ENCODE measurements around the gene NDST4. TPM values are rescaled to one million over a fixed set of nuclear protein-coding genes. Genes with fewer than 3 reads are reported as not detected.

NDST4 gene
- total RNA-seq, 1 donor from 2014 or later = not detected

DNA sequence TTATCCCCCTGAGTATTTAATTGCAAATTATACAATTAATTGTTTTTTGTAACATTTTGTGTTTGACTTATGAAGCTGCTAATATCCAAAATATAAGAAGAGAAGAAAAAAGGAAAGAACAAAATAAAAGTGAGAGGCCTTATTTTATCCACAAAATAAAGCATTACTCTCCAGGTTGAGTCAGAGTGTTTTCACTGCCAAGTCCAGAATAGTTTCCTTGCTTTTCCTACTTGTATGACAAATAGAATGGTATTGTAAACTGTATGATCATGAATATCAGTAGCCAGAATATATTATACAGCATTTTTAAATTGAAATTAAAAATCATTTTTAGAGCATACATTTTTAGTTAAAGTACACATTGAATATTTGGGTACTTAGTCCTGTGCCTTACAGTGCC is 237.8 kb downstream of the NDST4 start:
- TF ChIP-seq, protein P1, sequence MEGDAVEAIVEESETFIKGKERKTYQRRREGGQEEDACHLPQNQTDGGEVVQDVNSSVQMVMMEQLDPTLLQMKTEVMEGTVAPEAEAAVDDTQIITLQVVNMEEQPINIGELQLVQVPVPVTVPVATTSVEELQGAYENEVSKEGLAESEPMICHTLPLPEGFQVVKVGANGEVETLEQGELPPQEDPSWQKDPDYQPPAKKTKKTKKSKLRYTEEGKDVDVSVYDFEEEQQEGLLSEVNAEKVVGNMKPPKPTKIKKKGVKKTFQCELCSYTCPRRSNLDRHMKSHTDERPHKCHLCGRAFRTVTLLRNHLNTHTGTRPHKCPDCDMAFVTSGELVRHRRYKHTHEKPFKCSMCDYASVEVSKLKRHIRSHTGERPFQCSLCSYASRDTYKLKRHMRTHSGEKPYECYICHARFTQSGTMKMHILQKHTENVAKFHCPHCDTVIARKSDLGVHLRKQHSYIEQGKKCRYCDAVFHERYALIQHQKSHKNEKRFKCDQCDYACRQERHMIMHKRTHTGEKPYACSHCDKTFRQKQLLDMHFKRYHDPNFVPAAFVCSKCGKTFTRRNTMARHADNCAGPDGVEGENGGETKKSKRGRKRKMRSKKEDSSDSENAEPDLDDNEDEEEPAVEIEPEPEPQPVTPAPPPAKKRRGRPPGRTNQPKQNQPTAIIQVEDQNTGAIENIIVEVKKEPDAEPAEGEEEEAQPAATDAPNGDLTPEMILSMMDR (IDR thresholded peaks at IDR 0.05) = no peak
- H3K4me3 ChIP-seq = no peak overlapping the region
- intact Hi-C loops (cut with DNase I) = no loop called here
- H3K9me3 ChIP-seq = no peaks in the 10 kb centered on the region
- no peaks in the 10 kb centered on the region for H3K4me1 ChIP-seq
- no peaks in the 10 kb centered on the region for H3K36me3 ChIP-seq
- no peak for DNase-seq (ENCODE audit: low spot score in 2 of 2)
- no peaks in the 10 kb centered on the region for H3K27me3 ChIP-seq
- no peak overlapping the region for H3K27ac ChIP-seq

DNA sequence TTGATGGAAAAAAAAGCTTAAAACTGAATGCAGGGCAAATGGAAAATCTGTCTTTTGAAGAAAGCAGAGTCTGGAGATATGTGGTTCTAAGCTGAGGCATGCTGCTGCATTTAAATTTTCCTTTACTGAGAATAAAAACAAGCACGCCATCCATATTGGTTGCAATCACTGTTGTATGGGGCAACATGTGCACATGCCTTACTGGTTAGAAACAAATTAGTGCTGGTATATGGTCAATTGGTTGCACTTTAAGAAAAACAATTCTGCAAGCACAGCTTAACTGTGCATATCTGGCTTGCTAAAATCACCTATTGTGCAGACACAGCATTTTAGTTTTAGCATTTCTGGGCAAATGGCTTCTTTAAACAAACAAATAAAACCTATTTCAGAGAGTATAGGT is 239.1 kb downstream of the NDST4 start:
- no peaks in the 10 kb centered on the region for H3K36me3 ChIP-seq
- H3K27me3 ChIP-seq = no peaks in the 10 kb centered on the region
- DNase-seq (ENCODE audit: low spot score in 2 of 2) = no peak
- no peaks in the 10 kb centered on the region for H3K9me3 ChIP-seq
- no peak overlapping the region for H3K4me3 ChIP-seq
- no peak overlapping the region for H3K27ac ChIP-seq
- TF ChIP-seq, protein P1 (IDR thresholded peaks at IDR 0.05) = no peak
- no peaks in the 10 kb centered on the region for H3K4me1 ChIP-seq
- intact Hi-C loops (cut with DNase I) = no loop called here

DNA sequence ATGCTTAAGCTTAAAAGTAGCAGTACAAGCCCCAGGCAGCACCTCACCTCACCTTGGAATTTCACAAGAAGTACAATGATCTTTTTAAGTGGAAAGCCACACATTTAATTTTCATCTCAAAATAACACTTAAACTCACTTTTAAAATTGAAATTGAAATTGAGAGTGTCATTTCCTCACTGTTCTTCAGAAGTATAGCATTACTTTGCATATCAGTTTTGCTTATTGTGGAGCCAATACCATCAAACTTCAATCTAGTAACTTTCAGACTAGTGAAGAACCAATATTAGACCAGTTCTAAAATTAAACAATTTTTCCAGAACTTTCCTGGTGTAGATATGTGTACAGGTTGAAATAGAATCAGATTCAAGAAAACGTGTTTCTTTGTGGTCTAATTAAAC is 242.4 kb downstream of the NDST4 start:
- Histone ChIP-seq H3K27me3 (no peaks in the 10 kb centered on the region), H3K36me3 (no peaks in the 10 kb centered on the region), H3K27ac (no peak overlapping the region), H3K9me3 (no peaks in the 10 kb centered on the region), H3K4me1 (no peaks in the 10 kb centered on the region), H3K4me3 (no peak overlapping the region)
- intact Hi-C loops (cut with DNase I) = no loop called here
- DNase-seq (ENCODE audit: low spot score in 2 of 2) = no peak
- TF ChIP-seq, protein P1 (IDR thresholded peaks at IDR 0.05) = no peak

DNA sequence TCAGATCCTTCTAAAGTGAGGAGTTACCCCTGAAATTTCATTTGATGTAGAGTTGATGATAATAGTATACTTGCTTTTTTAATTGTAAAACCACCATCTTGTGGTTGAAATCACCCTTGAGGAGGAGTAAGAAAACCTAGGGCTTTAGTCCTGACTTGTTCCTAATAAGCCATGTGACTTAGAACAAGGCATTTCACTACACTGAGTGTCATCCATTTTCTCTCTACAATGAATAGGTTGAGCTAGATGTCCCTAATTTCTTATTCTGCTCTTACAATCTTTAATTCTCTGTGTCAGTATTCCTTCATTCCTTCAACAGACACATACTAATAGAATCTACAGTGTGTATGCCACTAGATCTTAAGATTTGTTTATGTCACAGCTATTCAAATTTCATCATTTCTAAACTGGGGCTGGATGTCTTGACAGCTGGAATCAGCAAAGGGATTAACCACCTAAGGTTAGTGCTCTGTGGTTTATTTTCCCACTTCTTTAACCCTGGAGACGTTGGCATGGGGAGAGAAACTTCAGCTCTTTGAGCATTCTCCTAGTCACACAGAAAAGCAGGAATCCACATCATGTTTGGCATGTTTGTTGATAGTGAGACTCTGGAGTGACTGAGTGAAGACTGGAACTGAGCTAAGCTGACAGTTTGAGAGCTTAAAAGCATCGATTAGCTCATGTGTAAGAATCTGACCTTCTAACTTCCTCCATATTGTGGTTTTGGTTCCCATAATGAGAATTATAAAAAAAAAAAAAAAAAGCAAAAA is 246.3 kb downstream of the NDST4 start:
- Histone ChIP-seq H3K27me3 (no peaks in the 10 kb centered on the region), H3K4me3 (no peak overlapping the region), H3K9me3 (no peaks in the 10 kb centered on the region), H3K4me1 (no peaks in the 10 kb centered on the region), H3K36me3 (no peaks in the 10 kb centered on the region), H3K27ac (no peak overlapping the region)
- TF ChIP-seq, protein P1 (IDR thresholded peaks at IDR 0.05) = no peak
- intact Hi-C loops (cut with DNase I) = no loop called here
- no peak for DNase-seq (ENCODE audit: low spot score in 2 of 2)

DNA sequence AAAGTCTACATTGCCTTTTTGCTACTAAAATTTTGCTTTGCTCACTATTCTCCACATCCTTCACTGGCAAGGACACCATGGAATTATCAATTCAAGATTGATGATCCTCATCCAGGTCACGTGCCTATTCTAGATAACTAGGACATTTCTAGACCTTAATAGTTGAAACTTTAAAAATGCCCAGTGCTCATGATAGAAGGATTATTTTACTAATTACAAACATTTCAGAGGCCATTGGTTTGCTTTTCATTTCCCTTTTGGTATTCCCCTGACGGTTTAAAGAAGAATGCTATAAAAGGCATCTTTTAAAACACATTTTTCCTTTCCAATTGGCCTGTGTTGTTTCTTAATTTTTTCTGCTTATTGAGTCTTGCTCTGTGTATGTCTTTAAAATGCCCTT is 249.4 kb downstream of the NDST4 start:
- intact Hi-C loops (cut with DNase I) = no loop called here
- H3K4me1 ChIP-seq = no peaks in the 10 kb centered on the region

More for the DNA sequence above, 249.4 kb downstream of the NDST4 start:
- DNase-seq (ENCODE audit: low spot score in 2 of 2) = no peak
- Histone ChIP-seq H3K36me3 (no peaks in the 10 kb centered on the region), H3K4me3 (no peak overlapping the region), H3K27ac (no peak overlapping the region), H3K9me3 (no peaks in the 10 kb centered on the region), H3K27me3 (no peaks in the 10 kb centered on the region)
- TF ChIP-seq, protein P1 (IDR thresholded peaks at IDR 0.05) = no peak

Data from ascending aorta (tissue), 2 donors.